NCI-H510A (cell line): ENCODE data around the gene SUZ12.
"Not testable (repeated sequence)": the region's sequence is repeated elsewhere in the genome, so short reads cannot be mapped to it uniquely, and the experiment has no call there.

Experiments used
- DNase-seq: peaks from one replicate; lab custom pipeline; 2025; lab: John Stamatoyannopoulos, UW

SUZ12 gene

GRCh38 chr17:31936615-31937609, at the start of gene SUZ12:
SUZ12 (plus strand) TSS chr17:31937007; CDS start chr17:31937247, 240 bp downstream.
- DNase-seq, result peak; percentile 55

GRCh38 chr17:31888124-31888523, 48.7 kb upstream of the SUZ12 start:
- no peak for DNase-seq

GRCh38 chr17:31900877-31901276, 35.9 kb upstream of the SUZ12 start:
- DNase-seq, result no peak

- no peak for DNase-seq
These were observed 34.1 kb upstream of the SUZ12 start for GRCh38 chr17:31902693-31903092.

- no peak for DNase-seq
These were observed 33.4 kb upstream of the SUZ12 start for GRCh38 chr17:31903401-31903800.

GRCh38 chr17:31907342-31907962, 29.4 kb upstream of the SUZ12 start:
- DNase-seq, result no peak

- no peak for DNase-seq
These were observed 28.4 kb upstream of the SUZ12 start for GRCh38 chr17:31908386-31908785.

- DNase-seq, result not testable (repeated sequence)
These were observed 24.1 kb upstream of the SUZ12 start for GRCh38 chr17:31912705-31913104.

- no peak for DNase-seq
These were observed 21.2 kb upstream of the SUZ12 start for GRCh38 chr17:31915456-31916100.

- DNase-seq, result no peak
These were observed 20.2 kb upstream of the SUZ12 start for GRCh38 chr17:31916491-31917064.

- DNase-seq, result no peak
These were observed 19.7 kb upstream of the SUZ12 start for GRCh38 chr17:31917065-31917529.

GRCh38 chr17:31917721-31918120, 19.1 kb upstream of the SUZ12 start:
- not testable (repeated sequence) for DNase-seq

GRCh38 chr17:31918701-31919128, 18.1 kb upstream of the SUZ12 start:
- no peak for DNase-seq

- DNase-seq, result no peak
These were observed 16.8 kb upstream of the SUZ12 start for GRCh38 chr17:31919802-31920525.

GRCh38 chr17:31926100-31926729, 10.6 kb upstream of the SUZ12 start:
- DNase-seq, result no peak

GRCh38 chr17:31931756-31932155, 5.1 kb upstream of the SUZ12 start:
- DNase-seq, result no peak

- no peak for DNase-seq
These were observed 1.3 kb upstream of the SUZ12 start for GRCh38 chr17:31935512-31935911.

- DNase-seq, result not testable (repeated sequence)
These were observed 1.3 kb downstream of the SUZ12 start for GRCh38 chr17:31937926-31938641.

- DNase-seq, result not testable (repeated sequence)
These were observed 5.1 kb downstream of the SUZ12 start for GRCh38 chr17:31941916-31942315.

GRCh38 chr17:31942396-31942795, 5.6 kb downstream of the SUZ12 start:
- DNase-seq, result not testable (repeated sequence)
